SH-SY5Y (cell line): ENCODE data around the gene RAPGEF3.

Source experiments
- GATA2 ChIP-seq: IDR thresholded peaks from 2 replicates; pipeline ENCODE4 v1.6.1; 2011; ENCODE audit warnings: mild to moderate bottlenecking, low read depth, low read length
- GATA3 ChIP-seq: IDR thresholded peaks from 2 replicates; pipeline ENCODE4 v1.6.1; 2011; ENCODE audit warnings: low read depth, mild to moderate bottlenecking, low read length, moderate library complexity

GRCh38 chr12:47778881-47779280, 20.2 kb upstream of the RAPGEF3 start:
- TF ChIP-seq GATA2 (no peak), GATA3 (no peak)
